NCI-H1694 treated with DMSO at 0.1 percent for 48 hours (cell line): ENCODE measurements around the gene ANAPC4.

Source experiments
- DNase-seq: peaks from one replicate; lab custom pipeline; 2025; lab: John Stamatoyannopoulos, UW

The ANAPC4 gene

DNA sequence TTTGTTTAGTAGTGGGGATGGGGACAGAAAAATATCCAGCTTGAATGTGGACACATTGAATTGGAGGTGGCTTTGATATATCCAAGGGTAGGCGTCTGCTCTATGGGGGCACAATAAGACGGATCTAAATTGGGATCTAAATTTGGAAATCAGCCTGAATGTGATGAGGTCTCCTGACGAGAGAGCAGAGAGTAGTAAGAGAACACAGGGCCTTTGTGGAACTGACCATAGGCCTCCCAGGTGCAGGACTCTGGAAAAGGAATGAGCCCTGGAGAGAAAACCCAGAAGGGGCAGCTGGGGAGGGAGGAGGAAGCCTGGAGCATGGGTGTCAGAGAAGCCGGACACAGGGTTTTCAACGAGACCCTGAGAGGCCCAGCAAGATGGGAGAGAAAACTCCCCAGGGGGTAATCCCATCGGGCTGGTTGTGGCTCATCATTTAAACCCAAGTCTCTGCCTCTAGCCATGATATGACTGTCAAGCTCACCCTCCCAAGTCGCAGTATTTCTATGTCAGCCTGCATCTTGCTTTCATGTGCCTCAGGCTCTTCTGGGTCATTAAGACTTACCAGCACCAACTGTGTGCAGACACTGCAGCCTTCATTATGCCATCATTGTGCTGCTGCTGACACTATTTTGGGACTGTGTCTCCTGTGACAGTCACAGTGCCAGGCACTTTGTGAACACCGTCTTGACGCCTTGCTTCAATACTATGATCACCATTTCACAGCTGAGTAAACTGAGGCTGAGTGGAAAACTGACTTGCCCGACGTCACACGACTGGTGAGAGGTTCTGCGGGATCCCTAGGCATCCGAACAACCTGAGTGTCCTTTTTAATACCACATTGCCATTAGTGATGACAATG is 57.1 kb downstream of the ANAPC4 start:
- no peak for DNase-seq

DNA sequence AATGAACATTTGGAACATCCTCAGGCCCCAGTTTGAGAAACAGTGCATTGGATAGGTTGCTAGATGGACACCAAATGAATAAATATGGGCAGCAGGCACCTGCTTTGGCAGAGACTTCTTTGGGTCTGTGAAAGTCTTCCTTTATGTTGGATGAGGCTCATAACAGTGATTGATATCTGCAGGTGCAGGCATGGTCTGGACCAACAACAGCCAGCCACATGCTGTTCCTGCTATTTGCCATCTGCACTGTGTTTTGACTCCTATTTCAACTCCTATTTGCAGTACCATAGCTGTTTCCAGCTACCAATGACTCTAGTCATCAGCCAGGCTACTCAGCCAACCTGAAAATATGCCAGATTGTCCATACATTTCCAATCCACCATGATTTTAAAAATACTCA is 60.9 kb downstream of the ANAPC4 start:
- DNase-seq: peak; percentile 20

DNA sequence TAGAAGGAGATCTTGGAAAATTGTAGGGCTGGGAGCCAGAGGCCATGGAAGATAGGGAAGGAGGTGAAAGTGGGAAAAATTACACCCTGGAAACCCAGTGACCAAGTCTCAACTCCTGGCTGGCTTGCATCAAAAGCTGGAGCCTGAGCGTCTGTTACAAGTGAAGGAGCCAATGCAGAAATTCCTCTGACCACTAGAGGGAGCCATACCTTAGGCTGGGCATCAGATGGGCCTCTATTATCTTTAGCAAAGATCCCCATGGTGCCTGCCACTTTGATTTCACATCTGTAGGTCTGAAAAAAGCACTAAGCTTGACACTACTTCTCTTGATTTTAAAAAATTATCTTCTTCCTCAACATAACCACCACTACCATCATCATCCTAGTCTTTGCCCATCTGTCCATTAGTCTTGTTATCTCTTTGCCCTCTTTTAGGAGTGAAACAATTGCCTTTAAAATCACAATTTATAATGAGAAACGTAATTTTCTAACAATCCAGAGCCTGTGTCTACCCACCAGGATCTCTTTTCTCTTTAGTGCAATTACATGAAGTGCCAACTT is 62.9 kb downstream of the ANAPC4 start:
- DNase-seq: peak; percentile 51

DNA sequence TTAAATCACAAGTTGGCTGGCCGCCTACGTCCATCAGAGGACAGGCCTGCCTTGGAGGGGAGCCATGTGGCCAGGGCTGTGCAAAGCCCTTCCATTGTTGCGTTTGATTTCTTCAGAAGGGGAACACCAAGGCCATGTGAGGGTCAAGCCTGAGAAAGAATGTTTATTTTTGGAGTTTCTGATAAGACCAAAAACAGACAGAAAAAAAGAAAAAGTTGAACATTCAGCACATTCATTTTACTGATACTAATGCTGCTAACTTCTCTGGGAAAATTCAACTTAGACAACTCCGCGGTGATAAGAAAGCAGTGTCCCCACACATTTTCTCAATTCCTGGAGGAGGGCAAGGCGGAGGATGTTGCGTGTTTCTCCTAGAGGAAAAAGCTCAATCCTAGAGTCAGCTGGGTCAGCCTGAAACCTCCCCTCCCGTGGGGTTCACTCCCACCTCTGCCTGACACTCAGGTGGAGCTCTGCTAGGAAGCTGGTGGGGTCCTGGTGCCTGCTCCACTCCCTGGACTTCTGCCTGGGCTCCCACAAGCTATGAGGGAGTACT is 63.5 kb downstream of the ANAPC4 start:
- DNase-seq: no peak

GRCh38 chr4:25441519-25442117 is 64.6 kb downstream of the ANAPC4 start:
- peak; percentile 44 for DNase-seq

- DNase-seq: no peak
Observed at GRCh38 chr4:25442863-25443307, 65.8 kb downstream of the ANAPC4 start.

- DNase-seq: no peak
Observed at GRCh38 chr4:25443851-25444250, 66.8 kb downstream of the ANAPC4 start.

GRCh38 chr4:25446611-25447010 is 69.5 kb downstream of the ANAPC4 start:
- no peak for DNase-seq

DNA sequence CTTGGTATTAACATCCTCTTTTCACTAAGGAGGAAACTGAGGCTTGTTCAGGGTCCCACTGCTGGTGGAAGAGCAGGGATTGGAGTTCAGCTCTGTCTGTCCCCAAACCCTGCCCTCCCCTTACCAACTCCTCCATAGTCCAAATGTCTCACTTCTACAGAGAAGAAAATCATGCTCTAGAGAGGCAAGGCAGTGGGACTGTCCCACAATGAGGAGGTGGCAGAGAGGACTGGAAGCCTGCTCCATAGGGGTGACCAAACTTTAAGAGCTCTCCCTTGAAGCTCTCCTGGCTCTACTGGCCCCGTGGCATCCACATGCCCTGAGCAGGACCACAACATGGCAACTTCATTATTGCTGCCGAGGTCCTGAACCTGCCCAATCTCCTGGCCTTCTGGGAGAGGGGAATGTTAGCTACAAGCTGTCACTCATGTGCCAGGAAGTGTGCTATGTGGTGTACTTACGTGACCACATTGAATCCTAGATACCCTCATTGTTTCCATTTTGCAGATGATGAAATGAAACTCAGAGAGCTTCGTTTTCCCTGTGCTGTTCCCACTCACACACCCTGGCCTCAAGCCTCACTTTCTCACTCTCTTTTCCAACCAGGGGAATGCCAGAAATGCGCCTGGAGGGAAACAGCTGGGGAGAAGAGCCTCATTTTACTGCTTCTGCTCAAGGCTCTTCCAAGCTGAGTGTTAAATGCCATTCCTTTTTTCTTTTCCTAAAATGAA is 71.5 kb downstream of the ANAPC4 start:
- DNase-seq: no peak

GRCh38 chr4:25449270-25449669 is 72.2 kb downstream of the ANAPC4 start:
- no peak for DNase-seq

DNA sequence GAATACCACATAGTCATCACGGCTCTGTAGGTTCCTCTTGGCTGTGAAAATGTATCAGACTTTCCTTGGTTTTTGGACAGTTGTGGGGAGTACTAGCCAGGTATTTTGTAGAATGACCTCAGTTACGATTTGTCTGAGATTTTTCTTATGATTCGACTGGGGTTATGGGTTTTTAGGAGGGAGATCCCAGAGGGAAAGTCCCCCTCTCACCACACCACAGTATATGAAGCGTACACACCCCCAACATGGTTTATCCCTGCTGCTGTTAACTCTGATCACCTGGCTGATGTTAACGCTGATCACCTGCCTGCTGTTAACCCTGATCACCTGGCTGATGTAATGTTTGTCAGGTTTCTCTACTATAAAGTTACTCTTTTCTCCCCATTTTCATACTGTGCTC is 72.6 kb downstream of the ANAPC4 start:
- DNase-seq: no peak

- DNase-seq: no peak
Observed at GRCh38 chr4:25450491-25450901, 73.4 kb downstream of the ANAPC4 start.

- no peak for DNase-seq
Observed at GRCh38 chr4:25451676-25452075, 74.6 kb downstream of the ANAPC4 start.

GRCh38 chr4:25452081-25452480 is 75.0 kb downstream of the ANAPC4 start:
- no peak for DNase-seq

GRCh38 chr4:25454476-25454875 is 77.4 kb downstream of the ANAPC4 start:
- no peak for DNase-seq

- no peak for DNase-seq
Observed at GRCh38 chr4:25457053-25457715, 80.1 kb downstream of the ANAPC4 start.

DNA sequence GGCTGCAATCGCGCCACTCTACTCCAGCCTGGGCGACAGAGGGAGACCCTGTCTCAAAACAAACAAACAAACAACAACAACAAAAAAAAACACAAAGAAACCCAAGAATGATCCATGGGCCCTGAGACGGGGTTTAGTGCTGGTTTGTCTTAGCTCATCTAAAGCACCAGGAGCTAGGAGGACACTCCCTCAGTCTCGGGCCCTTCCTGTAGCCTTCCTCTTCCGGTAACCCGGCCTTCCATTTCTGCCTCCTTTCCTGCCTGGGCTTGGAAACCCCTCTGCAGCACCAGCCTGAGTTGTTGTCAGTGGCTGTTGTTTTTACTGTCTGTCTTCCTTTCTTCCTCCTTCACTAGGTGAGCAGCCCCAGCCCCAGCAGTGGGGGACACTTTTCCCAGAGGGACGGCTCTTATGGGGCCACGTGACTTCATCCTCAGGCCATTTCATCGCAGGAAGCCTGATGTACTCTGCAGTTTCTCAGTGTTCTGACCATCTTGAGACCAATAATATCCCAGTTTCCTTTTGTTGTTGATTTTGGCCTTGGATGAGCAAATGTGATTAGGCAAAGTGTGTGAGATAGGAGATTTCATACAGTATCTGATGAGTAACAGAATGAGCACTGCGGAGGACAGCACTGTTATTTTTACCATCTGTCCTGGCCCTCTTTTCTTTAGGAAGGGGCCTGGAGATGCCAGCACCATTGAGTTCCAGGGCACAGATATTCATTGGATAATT is 90.1 kb downstream of the ANAPC4 start:
- DNase-seq: no peak

GRCh38 chr4:25467843-25468242 is 90.8 kb downstream of the ANAPC4 start:
- DNase-seq: no peak
